SIG-M5 treated with dmso at 0.1 percent for 504 hours (cell line): ENCODE results near the gene LRRC56.
A peak's percentile ranks its signal among the peaks of the same experiment; 100 is the strongest.

Experiments used
- DNase-seq: peaks from one replicate; lab custom pipeline; 2025; ENCODE audit not compliant: unreplicated experiment; lab: John Stamatoyannopoulos, UW

The LRRC56 gene

GRCh38 chr11:518463-519202 is 18.7 kb upstream of the LRRC56 start:
- DNase-seq: peak; percentile 81

GRCh38 chr11:520428-521176 is 16.7 kb upstream of the LRRC56 start:
- no peak for DNase-seq

GRCh38 chr11:521177-521688 is 16.1 kb upstream of the LRRC56 start:
- no peak for DNase-seq

- DNase-seq: no peak
Measured at GRCh38 chr11:526192-526591, 11.1 kb upstream of the LRRC56 start.

GRCh38 chr11:528166-528814 is 9.0 kb upstream of the LRRC56 start:
- DNase-seq: no peak

GRCh38 chr11:528815-529727 is 8.3 kb upstream of the LRRC56 start:
- no peak for DNase-seq

GRCh38 chr11:529728-530411 is 7.5 kb upstream of the LRRC56 start:
- no peak for DNase-seq

GRCh38 chr11:530960-531831 is 6.1 kb upstream of the LRRC56 start:
- DNase-seq: no peak

- no peak for DNase-seq
Measured at GRCh38 chr11:531919-532526, 5.3 kb upstream of the LRRC56 start.

GRCh38 chr11:532527-532985 is 4.8 kb upstream of the LRRC56 start:
- no peak for DNase-seq

GRCh38 chr11:532986-533585 is 4.2 kb upstream of the LRRC56 start:
- no peak for DNase-seq

- no peak for DNase-seq
Measured at GRCh38 chr11:533586-534395, 3.5 kb upstream of the LRRC56 start.

- no peak for DNase-seq
Measured at GRCh38 chr11:534396-535209, 2.7 kb upstream of the LRRC56 start.

GRCh38 chr11:535210-535518 is 2.2 kb upstream of the LRRC56 start:
- DNase-seq: no peak

GRCh38 chr11:535519-536454 is 1.5 kb upstream of the LRRC56 start, which contains the start of gene HRAS:
HRAS (minus strand) TSS chr11:535576.
- DNase-seq: peak; percentile 80
